HG03159 (cell line): ENCODE results near the gene MYCN.

ENCODE experiments used
- ATAC-seq: cut with Tn5 transposase; IDR thresholded peaks from one replicate; pipeline ENCODE4 v1.9.1; 2021; ENCODE audit warnings: mild to moderate bottlenecking, moderate library complexity; ENCODE audit not compliant: unreplicated experiment

MYCN gene

DNA sequence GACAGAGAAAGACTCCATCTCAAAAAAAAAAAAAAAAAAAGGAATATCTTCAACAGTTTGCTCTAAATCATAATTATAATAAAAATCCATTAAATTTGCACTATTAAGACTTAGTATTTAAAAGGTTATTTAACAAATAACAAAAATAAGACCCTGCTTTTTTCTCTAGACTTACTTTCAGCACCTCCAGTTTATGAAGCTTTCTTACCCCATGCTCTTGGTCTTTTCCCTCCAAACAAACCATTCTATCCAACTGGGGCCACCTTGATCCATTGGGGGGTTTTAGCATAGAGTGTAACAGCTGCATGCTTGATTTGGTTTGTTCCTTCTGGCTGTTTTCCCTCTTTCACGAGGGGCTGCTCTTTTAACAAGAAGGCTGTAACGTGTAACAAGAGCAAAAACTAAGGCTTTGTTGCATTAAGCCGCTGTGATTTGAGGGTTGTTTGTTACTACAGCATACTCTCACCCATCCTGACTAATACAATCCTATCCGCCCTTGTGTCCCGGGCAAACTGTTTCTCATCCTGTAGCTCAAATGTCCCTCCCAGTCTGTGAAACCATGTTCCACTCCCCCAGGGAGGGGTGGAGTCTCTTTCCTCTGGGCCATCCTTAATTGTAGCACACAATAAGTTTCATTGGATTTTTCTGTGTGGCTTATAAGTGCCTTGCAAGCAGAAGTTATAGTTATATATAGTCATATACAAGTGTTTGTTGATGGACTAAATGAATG, 9.6 kb upstream of the MYCN start:
- ATAC-seq: no peak

DNA sequence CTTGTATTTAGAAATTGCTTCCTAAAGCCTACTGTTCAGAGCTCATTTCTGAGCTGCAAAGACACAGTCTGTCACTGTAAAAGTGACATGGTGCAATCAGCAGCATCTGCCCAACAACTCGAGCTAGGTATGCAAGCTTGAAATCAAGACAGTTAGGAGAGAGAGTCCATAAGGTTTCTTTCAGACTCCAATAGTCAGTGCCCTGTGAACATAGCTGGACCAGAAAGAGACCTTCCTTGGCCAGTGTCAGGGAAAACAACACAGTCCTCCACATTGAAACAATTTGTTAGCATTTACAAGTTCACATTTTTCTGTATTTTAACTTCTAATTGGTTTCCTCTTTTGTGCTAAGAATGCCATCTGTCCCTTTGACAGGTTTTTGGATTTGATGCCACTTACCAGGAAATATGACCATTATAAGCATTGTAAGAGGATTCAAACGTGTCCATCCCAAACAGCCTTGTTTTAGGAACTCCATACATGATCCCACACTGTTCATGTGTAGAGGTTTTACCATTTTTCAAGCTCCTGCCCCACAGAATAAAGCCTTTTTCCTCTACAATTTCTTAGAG, 8.9 kb upstream of the MYCN start:
- ATAC-seq: no peak

DNA sequence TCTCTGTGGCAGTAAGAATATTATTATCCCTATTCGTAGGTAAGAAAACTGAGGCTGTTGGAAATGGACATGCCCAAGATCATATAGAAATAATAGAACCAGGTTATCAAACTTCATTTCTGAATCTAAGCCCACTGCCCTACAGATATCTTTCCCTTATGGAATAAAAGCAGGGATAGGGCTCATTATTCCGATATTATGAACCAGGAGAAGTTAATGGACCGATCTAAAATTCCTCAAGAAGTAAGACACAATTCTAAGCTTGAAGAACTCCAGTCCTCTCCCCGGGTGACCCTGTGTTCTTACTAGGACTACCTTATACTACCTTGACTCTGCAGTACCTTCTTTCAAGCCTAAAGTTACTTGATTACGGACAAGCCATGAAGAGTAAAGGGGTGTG, 8.4 kb upstream of the MYCN start:
- no peak for ATAC-seq

DNA sequence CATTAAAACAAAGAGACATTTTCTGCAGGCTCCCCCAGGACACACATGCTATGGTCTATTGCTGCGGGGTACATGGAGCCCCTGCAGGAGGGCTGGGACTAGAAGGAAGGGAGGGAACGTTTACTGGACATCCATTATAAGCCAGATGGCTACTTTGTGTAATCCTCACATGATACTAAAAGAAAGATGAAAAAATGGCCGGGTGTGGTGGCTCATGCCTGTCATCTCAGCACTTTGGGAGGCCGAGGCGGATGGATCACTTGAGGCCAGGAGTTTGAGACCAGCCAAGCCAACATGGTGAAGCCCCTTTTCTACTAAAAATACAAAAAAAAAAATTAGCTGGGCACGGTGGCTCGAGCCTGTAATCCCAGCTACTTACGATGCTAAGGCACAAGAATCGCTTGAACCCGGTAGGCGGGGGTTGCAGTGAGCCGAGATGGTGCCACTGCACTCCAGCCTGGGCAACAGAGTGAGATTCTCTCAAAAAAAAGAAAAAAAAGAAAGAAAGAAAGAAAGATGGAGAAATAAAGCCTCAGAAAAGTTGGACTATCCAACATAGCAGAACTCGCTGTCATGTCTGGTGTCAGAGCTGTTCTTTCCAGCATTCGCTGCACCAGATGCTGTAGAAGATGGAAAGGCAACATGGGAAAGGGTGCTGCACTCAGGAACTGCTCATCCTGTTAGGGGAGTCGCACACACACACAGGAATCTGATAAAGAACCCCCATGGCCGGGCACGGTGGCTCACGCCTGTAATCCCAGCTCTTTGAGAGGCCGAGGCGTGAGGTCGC, 7.8 kb upstream of the MYCN start:
- ATAC-seq: no peak

DNA sequence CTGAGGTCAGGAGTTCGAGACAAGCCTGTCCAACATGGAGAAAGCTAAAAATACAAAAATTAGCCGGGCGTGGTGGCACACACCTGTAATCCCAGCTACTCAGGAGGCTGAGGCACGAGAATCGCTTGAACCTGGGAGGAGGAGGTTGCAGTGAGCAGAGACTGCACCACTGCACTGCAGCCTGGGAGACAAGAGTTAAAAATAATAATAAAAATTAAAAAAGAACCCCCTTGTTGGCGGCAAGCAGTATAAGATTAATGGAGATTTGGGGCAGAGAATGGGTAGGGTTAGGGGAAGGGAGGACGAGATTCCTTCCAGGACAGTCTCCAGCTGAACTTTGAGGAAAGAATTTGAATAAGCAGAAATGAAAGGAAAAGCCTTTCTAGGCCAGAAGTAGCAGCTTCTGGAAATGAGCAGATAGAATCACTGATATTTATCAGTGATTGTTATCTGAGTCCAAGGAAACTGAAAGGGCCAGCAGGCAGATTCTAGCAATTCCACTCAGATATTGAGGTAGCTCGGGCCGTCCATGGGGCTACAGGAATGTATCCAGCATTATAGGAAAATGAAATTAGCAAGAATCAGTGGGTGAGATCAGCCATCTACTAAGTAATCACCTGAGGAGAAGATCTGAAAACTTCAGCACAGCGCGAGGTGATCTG, 7.0 kb upstream of the MYCN start:
- no peak for ATAC-seq

DNA sequence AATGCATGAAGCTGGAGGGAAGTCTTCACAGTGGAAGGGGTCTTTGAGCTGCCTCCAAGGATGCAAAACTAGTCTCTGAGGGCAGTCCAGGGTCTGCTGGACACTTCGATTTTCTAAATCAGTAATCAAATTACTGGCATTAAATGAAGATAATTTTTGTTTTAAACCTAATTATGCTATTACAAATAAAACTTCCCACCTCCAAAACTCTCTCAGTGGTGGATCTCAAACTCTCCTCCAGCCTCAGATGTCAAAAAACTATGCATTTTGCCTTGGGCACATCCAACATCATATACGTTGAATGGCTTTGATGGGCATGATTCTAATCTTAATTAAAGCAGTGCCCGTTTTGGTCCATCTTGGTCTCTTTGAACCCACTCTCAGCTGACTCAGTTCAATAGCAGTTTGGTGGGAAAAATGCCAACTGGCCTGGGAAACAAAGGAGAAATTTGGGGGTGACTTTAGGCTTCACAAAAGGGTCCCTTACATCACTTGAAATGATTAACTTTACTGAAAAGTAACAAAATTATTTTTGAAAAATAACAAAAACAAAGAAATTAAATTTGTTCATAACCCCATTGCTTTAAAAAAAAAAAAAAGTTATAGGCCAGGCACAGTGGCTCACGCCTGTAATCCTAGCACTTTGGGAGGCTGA, 5.9 kb upstream of the MYCN start:
- no peak for ATAC-seq

DNA sequence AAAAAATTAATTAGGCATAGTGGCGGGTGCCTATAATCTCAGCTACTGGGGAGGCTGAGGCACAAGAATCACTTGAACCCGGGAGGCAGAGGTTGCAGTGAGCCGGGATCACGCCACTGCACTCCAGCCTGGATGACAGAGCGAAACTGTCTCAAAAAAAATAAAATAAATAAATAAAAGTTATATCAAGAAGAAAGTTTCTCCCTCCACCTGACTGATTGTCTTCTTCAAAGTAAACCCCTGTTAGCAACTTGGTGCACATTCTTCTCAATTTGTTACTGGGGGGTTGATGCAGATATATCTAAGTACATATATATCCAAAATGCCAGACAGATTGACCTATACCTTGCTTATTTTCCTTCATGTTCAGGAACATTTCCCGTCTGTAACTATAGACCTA, 5.2 kb upstream of the MYCN start:
- no peak for ATAC-seq

DNA sequence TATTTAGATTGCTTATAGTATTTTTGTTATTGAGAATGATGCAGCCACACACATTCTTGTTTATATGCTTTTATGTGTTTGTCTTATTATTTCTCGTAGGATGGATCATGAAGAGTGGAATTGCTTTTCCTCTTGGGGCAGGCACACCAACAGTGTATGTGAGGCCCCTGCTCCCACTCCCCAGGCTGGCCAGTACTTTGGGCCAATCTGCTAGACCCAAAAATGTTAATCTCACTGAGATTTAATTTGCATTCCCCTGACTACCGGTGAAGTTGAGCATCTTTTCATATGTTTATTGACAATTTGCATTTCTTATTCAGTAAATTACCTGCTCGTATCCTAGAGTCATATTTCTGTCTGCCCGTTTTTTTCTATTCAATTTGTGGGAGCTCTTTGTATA, 4.7 kb upstream of the MYCN start:
- ATAC-seq: no peak

DNA sequence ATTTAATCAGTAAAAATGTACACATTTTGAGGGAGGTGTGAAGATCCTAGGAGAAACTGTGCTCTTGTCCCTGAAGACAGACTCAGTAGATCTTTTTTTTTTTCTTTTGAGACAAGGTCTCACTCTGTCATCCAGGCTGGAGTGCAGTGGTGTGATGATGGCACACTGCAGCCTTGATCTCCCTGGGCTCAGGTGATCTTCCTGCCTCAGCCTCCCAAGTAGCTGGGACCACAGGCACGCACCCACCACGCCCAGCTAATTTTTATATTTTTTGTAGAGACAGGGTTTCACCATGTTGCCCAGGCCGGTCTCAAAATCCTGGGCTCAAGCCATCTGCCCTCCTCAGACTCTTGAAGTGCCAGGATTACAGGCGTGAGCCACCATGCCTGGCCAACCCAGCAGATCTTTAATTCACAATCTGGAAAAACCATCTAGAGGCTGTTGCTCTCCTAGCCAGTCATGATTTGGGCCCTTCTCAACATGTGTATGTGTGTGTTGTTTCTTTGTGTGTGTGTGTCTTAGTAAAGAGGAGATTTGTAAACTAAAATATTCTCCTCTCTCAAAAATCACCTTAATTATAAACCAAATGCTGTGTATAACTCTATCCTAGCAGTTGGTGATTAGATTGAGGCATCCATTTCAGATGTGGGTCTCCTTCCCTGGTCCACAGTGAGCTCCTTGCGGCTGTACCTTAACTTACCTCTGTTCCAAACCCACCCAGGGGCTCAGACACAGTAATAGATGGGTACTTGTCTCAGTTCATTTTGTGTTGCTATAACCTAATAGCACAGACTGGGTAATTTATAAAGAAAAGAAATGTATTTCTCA, 3.9 kb upstream of the MYCN start:
- no peak for ATAC-seq

DNA sequence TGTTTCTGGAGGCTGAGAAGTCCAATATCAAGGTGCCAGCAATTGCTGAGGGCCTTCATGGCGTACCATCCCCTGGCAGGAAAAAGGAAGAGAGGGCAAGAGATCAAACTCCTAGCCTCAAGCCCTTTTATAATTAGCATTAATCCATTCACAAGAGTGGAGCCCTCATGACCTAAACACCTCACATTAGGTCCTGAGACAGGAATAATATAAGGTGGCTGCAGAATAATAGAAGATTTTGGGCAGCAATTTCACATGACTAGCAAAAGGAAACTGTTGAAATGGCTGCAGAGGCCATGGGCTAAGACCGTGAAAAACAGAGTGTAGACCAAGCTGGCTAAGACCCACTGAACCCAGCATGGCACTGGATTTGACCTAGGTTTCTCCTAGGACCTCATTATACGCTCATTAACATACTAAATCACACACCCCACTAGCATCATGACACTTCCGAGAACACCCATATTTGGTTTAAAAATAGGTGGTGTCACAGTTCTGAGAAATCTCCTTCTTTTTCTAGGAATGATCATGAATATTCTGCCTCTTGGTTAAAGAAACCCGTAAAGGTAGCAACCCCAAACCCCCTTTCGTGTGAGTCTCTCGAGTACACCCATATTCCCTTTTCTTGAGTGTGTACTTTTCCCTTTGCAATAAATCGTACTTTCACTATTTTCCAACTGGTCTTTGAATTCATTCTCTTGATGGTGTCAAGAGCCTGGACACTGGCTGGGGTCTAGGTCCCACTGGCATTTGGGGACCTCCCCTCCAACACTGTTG, 3.1 kb upstream of the MYCN start:
- no peak for ATAC-seq

DNA sequence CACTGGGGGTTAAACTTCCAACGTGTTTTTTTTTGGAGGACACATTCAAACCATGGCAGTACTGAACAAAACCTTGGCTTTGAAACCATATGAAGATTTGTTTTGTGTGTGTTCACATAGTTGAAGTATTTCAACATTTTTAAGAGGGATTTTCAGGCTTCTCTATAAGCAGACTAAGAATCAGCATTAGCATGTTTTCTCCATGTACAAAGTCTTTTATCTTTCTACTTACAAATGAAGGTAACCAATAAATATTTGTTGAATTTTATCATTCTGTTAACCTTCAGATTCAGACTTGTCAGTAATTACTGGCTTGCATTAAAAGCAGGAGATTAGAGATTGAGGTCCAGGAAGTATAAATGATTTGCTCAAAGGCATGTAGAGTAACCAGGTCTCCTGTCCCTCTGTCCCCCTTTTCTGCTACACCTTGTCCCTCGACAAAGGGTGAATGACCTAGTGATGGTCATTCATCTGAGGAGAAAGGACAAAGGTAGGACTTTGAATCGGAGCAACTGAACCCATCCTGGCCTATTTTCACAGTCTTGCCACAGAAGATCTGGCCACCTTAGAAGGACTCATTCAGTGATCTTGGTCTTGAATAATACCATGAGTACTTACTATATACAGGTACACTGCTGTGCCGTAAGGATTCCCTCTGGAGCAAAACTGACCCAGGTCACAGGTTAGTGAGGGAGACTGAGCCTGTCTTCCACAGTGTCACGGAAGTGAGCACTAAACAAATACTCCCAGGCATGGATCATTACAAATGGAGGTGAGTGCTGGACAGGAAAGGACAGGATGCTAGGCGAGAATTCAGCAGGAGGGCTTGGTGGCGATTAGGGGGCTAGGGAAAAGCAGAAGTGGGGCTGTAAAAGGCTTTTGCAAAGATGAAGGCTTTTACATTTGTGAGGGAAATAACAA, 2.2 kb upstream of the MYCN start:
- no peak for ATAC-seq

DNA sequence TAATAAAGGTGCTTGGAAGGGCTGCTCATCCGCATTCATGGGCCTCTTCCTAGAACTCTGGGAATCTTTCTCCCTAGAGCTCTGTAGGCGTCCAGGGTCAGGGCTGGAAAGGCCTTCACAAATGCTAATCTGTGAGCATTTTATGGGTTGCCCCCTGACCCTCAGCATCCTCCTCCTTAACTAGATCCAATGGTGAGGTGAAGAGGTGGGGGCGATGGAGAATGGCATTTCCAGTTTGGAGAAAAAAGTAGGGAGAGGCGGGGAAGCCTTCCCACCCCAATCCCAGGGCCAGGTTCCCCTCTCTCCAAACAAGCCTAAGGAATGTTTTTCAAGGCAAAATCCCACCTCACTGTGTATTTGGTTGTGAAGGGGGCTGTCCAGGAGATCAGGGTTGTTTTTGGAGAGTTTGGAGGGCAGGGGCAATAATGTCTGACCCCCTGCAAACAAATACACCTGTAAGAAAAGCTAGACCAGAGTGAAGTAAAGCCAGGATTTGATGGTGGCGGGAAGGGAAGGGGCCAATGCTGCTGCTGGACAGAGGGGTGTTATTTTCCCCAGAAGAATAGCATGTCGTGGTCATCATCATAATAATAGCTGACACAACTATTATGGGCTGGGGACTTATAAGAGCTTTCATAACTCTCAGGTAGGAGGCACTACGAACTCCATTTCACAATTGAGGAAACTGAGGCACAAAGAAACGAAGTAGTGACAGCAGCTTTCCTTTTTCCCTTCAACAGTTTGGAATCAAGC, 1.4 kb upstream of the MYCN start:
- no peak for ATAC-seq

DNA sequence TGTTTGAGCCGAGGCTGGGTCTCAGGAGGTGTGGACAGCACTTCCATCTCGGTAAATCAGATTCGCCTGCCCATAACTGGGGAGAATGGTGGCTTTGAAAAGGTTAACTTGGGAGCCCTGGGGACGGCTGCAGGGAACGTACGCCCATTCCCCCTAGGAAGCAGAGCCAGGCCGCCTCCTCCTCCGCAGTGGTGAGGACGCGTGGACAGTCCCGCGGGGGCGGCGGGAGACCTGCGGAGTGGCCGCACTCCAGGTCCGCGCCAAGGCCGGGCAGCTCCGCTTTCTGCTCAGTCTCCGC, 845 bp upstream of the MYCN start:
- ATAC-seq: peak; percentile 61

DNA sequence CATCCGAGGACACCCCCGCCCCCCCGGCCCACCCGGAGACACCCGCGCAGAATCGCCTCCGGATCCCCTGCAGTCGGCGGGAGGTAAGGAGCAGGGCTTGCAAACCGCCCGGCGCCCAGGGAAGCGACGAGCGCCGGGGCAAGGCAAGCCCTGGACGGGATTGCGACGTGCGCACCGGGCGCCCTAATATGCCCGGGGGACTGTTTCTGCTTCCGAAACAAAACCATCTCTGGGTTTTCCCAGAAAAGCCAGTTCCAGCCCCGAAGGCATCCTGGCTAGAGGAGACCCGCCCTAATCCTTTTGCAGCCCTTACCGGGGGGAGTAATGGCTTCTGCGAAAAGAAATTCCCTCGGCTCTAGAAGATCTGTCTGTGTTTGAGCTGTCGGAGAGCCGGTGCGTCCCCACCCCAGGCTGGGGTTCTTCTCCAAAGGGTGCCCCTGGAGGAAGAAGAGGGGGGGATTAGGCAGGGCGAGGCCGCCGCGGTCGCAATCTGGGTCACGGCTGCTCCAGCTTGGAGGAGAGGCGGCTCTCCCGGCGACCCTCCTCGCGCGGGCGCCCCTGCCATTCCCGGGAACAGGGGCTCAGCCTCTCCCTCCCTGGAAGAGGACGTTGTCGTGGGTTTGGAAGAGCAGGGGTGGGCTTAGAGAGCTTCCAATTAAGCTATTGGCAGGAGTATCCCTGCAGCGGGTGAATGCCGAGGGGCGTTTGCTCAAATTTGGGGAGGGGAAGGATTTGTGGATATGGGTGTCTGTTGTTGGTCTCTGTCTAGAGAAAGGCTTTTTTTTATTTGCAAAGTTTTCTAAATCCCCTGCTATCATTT, 521 bp downstream of the MYCN start:
- no peak for ATAC-seq

DNA sequence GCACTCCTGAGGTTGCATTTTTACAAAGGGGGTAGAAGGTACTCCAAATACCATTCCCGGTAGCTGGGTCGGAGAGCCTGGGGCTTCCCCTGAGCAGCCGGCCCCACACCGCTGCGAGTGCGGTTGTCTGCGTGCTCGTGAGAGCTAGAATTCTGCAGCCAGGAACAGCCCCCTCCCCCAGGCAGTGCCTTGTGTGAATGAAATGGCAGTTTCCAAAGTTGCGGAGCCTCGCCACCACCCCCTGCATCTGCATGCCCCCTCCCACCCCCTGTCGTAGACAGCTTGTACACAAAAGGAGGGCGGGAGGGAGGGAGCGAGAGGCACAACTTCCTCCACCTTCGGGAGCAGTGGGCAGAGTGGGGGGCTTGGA, 1.1 kb downstream of the MYCN start:
- ATAC-seq: no peak

DNA sequence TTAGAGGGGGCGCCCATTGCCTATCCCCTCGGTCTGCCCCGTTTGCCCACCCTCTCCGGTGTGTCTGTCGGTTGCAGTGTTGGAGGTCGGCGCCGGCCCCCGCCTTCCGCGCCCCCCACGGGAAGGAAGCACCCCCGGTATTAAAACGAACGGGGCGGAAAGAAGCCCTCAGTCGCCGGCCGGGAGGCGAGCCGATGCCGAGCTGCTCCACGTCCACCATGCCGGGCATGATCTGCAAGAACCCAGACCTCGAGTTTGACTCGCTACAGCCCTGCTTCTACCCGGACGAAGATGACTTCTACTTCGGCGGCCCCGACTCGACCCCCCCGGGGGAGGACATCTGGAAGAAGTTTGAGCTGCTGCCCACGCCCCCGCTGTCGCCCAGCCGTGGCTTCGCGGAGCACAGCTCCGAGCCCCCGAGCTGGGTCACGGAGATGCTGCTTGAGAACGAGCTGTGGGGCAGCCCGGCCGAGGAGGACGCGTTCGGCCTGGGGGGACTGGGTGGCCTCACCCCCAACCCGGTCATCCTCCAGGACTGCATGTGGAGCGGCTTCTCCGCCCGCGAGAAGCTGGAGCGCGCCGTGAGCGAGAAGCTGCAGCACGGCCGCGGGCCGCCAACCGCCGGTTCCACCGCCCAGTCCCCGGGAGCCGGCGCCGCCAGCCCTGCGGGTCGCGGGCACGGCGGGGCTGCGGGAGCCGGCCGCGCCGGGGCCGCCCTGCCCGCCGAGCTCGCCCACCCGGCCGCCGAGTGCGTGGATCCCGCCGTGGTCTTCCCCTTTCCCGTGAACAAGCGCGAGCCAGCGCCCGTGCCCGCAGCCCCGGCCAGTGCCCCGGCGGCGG, 1.7 kb downstream of the MYCN start:
- no peak for ATAC-seq
